Ascending aorta (tissue), 2 donors: Measurements from ENCODE around the gene MSH5. TPM values are rescaled to one million over a fixed set of nuclear protein-coding genes. Genes with fewer than 3 reads are reported as not detected.
"Not testable (repeated sequence)": the region's sequence is repeated elsewhere in the genome, so short reads cannot be mapped to it uniquely, and the experiment has no call there.

ENCODE experiments used
- DNase-seq, 2 donors: peaks; one replicate each; pipeline ENCODE4 v3.0.0-alpha.2; 2019; ENCODE audit warnings: low spot score in 2 of 2
- H3K27ac ChIP-seq, 2 donors: fragments of 200-600 bp; sonication (generic); one replicate each; pipeline ENCODE4 v1.5.1; 2016 to 2017; ENCODE audit warnings: mild to moderate bottlenecking in 1 of 2
- H3K27me3 ChIP-seq: fragments of 200-600 bp; sonication (generic); one replicate; pipeline ENCODE4 v1.5.1; 2017
- H3K36me3 ChIP-seq, 2 donors: fragments of 200-600 bp; sonication (generic); one replicate each; pipeline ENCODE4 v1.5.1; 2016
- H3K4me1 ChIP-seq, 2 donors: fragments of 200-600 bp; sonication (generic); one replicate each; pipeline ENCODE4 v1.5.1; 2016 to 2017; ENCODE audit warnings: mild to moderate bottlenecking in 1 of 2
- H3K4me3 ChIP-seq, 2 donors: fragments of 200-600 bp; sonication (generic); one replicate each; pipeline ENCODE4 v1.5.1; 2016 to 2017; ENCODE audit warnings: mild to moderate bottlenecking in 1 of 2
- H3K9me3 ChIP-seq, 2 donors: fragments of 200-600 bp; sonication (generic); one replicate each; pipeline ENCODE4 v1.5.1; 2016
- CTCF ChIP-seq, 3 experiments: fragments of 200-600 bp in 2 of 3; fragments of 450-650 bp in 1 of 3; sonication (generic) in 2 of 3; IDR thresholded peaks; one replicate each; pipeline ENCODE4 v1.5.1; 2016 to 2019; ENCODE audit warnings: antibody characterized with exemption in 3 of 3, mild to moderate bottlenecking in 1 of 3, moderate library complexity in 1 of 3
- intact Hi-C: fragments of 100-400 bp; cut with DNase I; formaldehyde crosslinking; loops from one replicate; pipeline ENCODE4 v1.15.1; 2023
- total RNA-seq: library from RNA; depleted of rRNA; stranded (reverse); fragments of >200 nt; gene quantifications from one replicate; pipeline ENCODE4 v1.1.0, GENCODE V29; 2016

Gene MSH5
- total RNA-seq, 1 donor from 2014 or later = 17.7 TPM

- H3K36me3 ChIP-seq = peaks cover 3 to 10% of the 10 kb centered on the region in 2 donors
- no peaks in the 10 kb centered on the region for H3K9me3 ChIP-seq
- TF ChIP-seq CTCF (IDR thresholded peaks at IDR 0.05) = no peak
- H3K4me3 ChIP-seq = peak overlapping the region; percentile 79 to 82
- peak overlapping the region; percentile 95 to 96 for H3K27ac ChIP-seq
- peaks cover 0 to 15% of the 10 kb centered on the region in 2 donors for H3K4me1 ChIP-seq
- no peaks in the 10 kb centered on the region for H3K27me3 ChIP-seq
- intact Hi-C loops = loop anchor here (1.0 kb wide), 2 partner anchors 10 to 28 kb away; no protein-coding TSS in a partner anchor
- no peak for DNase-seq
These were observed 66.2 kb downstream of the MSH5 start for GRCh38 chr6:31805939-31806469.

- peak; percentile 90 to 99 for DNase-seq
- Histone ChIP-seq H3K4me1 (peaks cover 0 to 15% of the 10 kb centered on the region in 2 donors), H3K9me3 (no peaks in the 10 kb centered on the region), H3K27ac (peak within 1 kb of the TSS; percentile 95 to 96), H3K27me3 (no peaks in the 10 kb centered on the region), H3K36me3 (peaks cover 2 to 8% of the 10 kb centered on the region in 2 donors), H3K4me3 (peak within 1 kb of the TSS; percentile 79 to 82)
- intact Hi-C loops = loop anchor here (1.0 kb wide), 2 partner anchors 10 to 28 kb away; no protein-coding TSS in a partner anchor
- TF ChIP-seq CTCF (IDR thresholded peaks at IDR 0.05) = peak in 2 of 3 experiments; percentile 24 to 30
These were observed 66.9 kb downstream of the MSH5 start, which contains the start of gene LSM2 for GRCh38 chr6:31806470-31807272. TSS of gene LSM2 (minus strand) at chr6:31806966. CDS start at chr6:31806757, 209 bp downstream.

GRCh38 chr6:31808599-31808998 is 68.8 kb downstream of the MSH5 start:
- H3K4me1 ChIP-seq = peaks cover 0 to 15% of the 10 kb centered on the region in 2 donors
- H3K27ac ChIP-seq, DNase-seq, H3K4me3 ChIP-seq, intact Hi-C loops, H3K36me3 ChIP-seq, H3K9me3 ChIP-seq, H3K27me3 ChIP-seq: not testable (repeated sequence)

GRCh38 chr6:31811645-31812044 is 71.8 kb downstream of the MSH5 start:
- no peak for TF ChIP-seq CTCF (IDR thresholded peaks at IDR 0.05)
- intact Hi-C loops = loop anchor here (10.0 kb wide), 1 partner anchor 1163 kb away; no protein-coding TSS in a partner anchor
- no peaks in the 10 kb centered on the region for H3K36me3 ChIP-seq
- no peaks in the 10 kb centered on the region for H3K27me3 ChIP-seq
- no peaks in the 10 kb centered on the region for H3K9me3 ChIP-seq
- no peak overlapping the region for H3K27ac ChIP-seq
- peaks cover 4 to 17% of the 10 kb centered on the region in 2 donors for H3K4me1 ChIP-seq
- H3K4me3 ChIP-seq = no peak overlapping the region
- DNase-seq = no peak

Other genes starting within 250 kb of the MSH5 start
- gene MICB, start 241.9 kb upstream of the MSH5 start, total RNA-seq = 0.11 TPM
- not detected for gene MCCD1, start 211.0 kb upstream of the MSH5 start, total RNA-seq
- gene DDX39B, start 198.0 kb upstream of the MSH5 start, total RNA-seq = 134 TPM
- gene ATP6V1G2, start 193.4 kb upstream of the MSH5 start, total RNA-seq = not detected
- 71.5 TPM for gene NFKBIL1, start 192.4 kb upstream of the MSH5 start, total RNA-seq
- gene LTA, start 167.7 kb upstream of the MSH5 start, total RNA-seq = not detected
- 11.5 TPM for gene TNF, start 164.4 kb upstream of the MSH5 start, total RNA-seq
- gene LTB, start 157.6 kb upstream of the MSH5 start, total RNA-seq = not detected
- 21.4 TPM for gene LST1, start 153.7 kb upstream of the MSH5 start, total RNA-seq
- not detected for gene NCR3, start 147.0 kb upstream of the MSH5 start, total RNA-seq
- 1.7 TPM for gene AIF1, start 124.8 kb upstream of the MSH5 start, total RNA-seq
- gene PRRC2A, start 119.3 kb upstream of the MSH5 start, total RNA-seq = 171 TPM
- gene BAG6, start 87.3 kb upstream of the MSH5 start, total RNA-seq = 255 TPM
- gene APOM, start 84.1 kb upstream of the MSH5 start, total RNA-seq = not detected
- gene C6orf47, start 79.2 kb upstream of the MSH5 start, total RNA-seq = 20.9 TPM
- gene GPANK1, start 75.0 kb upstream of the MSH5 start, total RNA-seq = 9.8 TPM
- gene CSNK2B, start 73.9 kb upstream of the MSH5 start, total RNA-seq = 148 TPM
- gene LY6G5B, start 70.0 kb upstream of the MSH5 start, total RNA-seq = 24.1 TPM
- gene LY6G5C, start 58.9 kb upstream of the MSH5 start, total RNA-seq = 0.96 TPM
- gene ABHD16A, start 36.7 kb upstream of the MSH5 start, total RNA-seq = 28.0 TPM
- not detected for gene LY6G6F, start 33.1 kb upstream of the MSH5 start, total RNA-seq
- not detected for gene LY6G6D, start 24.7 kb upstream of the MSH5 start, total RNA-seq
- gene LY6G6C, start 18.3 kb upstream of the MSH5 start, total RNA-seq = not detected
- not detected for gene MPIG6B, start 16.6 kb upstream of the MSH5 start, total RNA-seq
- 150 TPM for gene DDAH2, start 10.7 kb upstream of the MSH5 start, total RNA-seq
- 281 TPM for gene CLIC1, start 3.5 kb upstream of the MSH5 start, total RNA-seq
- gene SAPCD1, start 22.7 kb downstream of the MSH5 start, total RNA-seq = not detected
- not detected for gene VWA7, start 37.3 kb downstream of the MSH5 start, total RNA-seq
- gene VARS1, start 55.7 kb downstream of the MSH5 start, total RNA-seq = 48.3 TPM
- gene LSM2, start 67.0 kb downstream of the MSH5 start, total RNA-seq = 61.3 TPM
- gene HSPA1L, start 75.3 kb downstream of the MSH5 start, total RNA-seq = not detected
- gene HSPA1A, start 75.5 kb downstream of the MSH5 start, total RNA-seq = 288 TPM
- gene HSPA1B, start 87.7 kb downstream of the MSH5 start, total RNA-seq = 613 TPM
- 21.6 TPM for gene NEU1, start 122.8 kb downstream of the MSH5 start, total RNA-seq
- not detected for gene SLC44A4, start 139.0 kb downstream of the MSH5 start, total RNA-seq
- gene EHMT2, start 157.7 kb downstream of the MSH5 start, total RNA-seq = 39.5 TPM
- 7.3 TPM for gene ZBTB12, start 162.1 kb downstream of the MSH5 start, total RNA-seq
- 18.6 TPM for gene C2, start 187.7 kb downstream of the MSH5 start, total RNA-seq
- gene CFB, start 206.1 kb downstream of the MSH5 start, total RNA-seq = 132 TPM
- gene NELFE, start 219.0 kb downstream of the MSH5 start, total RNA-seq = 208 TPM
- gene SKIC2, start 219.2 kb downstream of the MSH5 start, total RNA-seq = 77.4 TPM
- gene DXO, start 232.1 kb downstream of the MSH5 start, total RNA-seq = 18.0 TPM
- gene C4A, start 242.1 kb downstream of the MSH5 start, total RNA-seq = 147 TPM